ENCODE data around the gene WDR49.

WDR49 gene

DNA sequence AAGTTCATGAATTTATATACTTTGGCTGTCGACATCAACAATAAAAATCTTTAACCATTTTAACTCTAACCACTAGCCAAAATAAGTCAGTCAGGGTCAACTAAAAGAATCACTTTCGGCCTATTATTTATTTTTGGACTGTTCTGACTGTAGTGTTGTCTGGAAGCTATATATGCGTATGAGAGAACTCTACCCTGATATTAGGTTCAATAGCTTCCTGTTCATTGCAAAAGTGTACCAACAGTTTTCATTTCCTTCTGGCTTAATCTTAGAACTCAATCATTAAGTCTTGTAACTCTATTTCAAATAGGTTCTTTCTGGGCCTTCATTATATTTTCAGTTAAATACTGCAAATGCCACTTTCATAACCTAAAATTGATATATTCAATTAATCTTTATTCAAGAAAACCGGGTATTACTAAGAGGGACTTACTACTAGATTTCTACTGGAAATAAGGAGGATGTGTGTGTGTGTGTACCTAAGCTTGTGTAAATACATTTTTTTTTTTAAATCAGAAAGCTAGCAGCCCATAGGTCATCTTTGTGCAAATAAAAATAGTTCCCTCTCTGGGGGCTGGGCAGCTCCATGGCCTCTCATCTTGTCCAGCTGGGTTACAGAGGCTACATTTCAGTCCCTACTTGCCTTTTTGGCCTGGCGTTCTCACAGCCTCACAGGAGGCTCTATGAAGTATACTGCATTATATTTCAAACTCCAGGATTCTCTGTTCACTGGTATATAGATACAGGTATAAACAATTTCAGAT lies 185.7 kb downstream of the WDR49 start:
- H3K4me3 ChIP-seq (ENCODE audit: low read depth, low read length) = no peak overlapping the region
- no peak for DNase-seq (ENCODE audit: low read depth)
- no peak for TF ChIP-seq CTCF (IDR thresholded peaks at IDR 0.05; ENCODE audit: insufficient read depth, low read depth, low read length, missing control alignments)

- DNase-seq (ENCODE audit: low read depth) = no peak
- no peak for TF ChIP-seq CTCF (IDR thresholded peaks at IDR 0.05; ENCODE audit: insufficient read depth, low read depth, low read length, missing control alignments)
- no peak overlapping the region for H3K4me3 ChIP-seq (ENCODE audit: low read depth, low read length)
Observed at GRCh38 chr3:167466966-167467365, 186.8 kb downstream of the WDR49 start.

DNA sequence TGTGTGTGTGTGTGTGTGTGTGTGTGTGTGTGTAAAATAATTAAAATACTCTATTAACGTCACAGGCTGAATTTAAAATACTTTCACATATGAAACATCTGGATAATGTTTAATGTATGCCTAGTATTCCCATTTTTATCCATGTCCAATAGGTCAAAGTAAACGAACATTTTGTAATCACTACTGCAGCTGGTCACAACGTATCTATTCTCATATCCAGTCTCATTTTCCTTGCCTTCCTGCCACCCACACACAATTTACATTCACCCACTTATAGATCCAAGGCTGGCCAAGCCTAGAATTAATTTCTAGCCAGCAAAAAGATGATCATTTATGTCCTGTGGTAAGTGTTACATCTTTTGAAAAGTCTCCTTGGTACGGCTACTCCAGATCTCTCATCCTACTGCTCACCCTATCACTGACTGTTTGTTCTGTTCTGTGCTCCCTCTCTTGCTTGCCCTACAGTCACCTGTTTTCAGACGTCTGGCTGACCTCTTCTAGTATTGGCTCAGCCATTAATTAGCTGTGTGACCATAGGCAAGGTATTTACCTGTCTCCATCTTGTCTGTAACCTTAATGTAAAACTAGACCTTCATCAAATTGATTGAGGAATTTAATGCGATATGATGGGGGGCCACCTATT lies 197.5 kb downstream of the WDR49 start:
- H3K4me3 ChIP-seq (ENCODE audit: low read depth, low read length) = no peak overlapping the region
- DNase-seq (ENCODE audit: low read depth) = no peak
- TF ChIP-seq CTCF (IDR thresholded peaks at IDR 0.05; ENCODE audit: insufficient read depth, low read depth, low read length, missing control alignments) = no peak

DNA sequence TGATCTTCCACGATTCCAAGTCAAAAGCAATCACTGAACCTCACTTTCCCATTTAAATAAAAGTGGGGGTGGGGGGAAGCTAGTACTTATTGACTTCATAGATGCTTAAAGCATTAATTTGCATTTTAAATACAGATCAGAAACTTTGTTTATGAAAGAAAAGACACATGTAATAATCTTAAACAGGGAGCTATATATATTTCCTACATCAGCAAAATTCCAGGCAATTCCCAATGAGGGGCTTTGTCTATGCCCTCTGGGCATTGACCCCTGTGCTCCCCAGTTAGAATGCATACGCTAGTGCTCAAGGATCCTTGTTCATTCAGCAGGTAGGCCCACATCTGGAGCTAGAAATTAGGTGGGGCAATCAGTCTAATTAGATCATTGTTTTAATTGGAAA lies 199.9 kb downstream of the WDR49 start:
- no peak for DNase-seq (ENCODE audit: low read depth)
- no peak overlapping the region for H3K4me3 ChIP-seq (ENCODE audit: low read depth, low read length)
- no peak for TF ChIP-seq CTCF (IDR thresholded peaks at IDR 0.05; ENCODE audit: insufficient read depth, low read depth, low read length, missing control alignments)

GRCh38 chr3:167451282-167451681 lies 202.5 kb downstream of the WDR49 start:
- DNase-seq (ENCODE audit: low read depth) = no peak
- no peak overlapping the region for H3K4me3 ChIP-seq (ENCODE audit: low read depth, low read length)
- no peak for TF ChIP-seq CTCF (IDR thresholded peaks at IDR 0.05; ENCODE audit: insufficient read depth, low read depth, low read length, missing control alignments)

DNA sequence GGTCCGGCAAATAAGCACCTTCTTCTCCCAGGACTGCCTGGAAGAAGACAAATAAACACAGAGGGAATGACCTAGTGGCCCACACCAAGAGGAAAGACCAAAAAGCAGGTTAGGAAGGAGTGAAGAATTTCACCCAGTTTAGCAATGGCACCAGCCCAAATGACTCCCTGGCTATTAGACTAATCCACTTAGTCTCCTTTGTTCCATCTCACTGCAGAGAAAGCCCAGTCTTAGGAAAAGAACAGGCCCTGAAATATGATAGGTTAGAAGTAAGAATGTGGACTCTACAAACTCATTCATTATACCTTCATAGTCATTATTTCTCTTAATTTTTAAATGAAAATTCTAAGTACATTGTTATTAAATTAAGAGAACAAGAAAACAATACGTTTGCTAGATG lies 203.1 kb downstream of the WDR49 start:
- no peak overlapping the region for H3K4me3 ChIP-seq (ENCODE audit: low read depth, low read length)
- DNase-seq (ENCODE audit: low read depth) = no peak
- TF ChIP-seq CTCF (IDR thresholded peaks at IDR 0.05; ENCODE audit: insufficient read depth, low read depth, low read length, missing control alignments) = no peak
